ENCODE results near the gene MTA1. TPM values are rescaled to one million over a fixed set of nuclear protein-coding genes. Genes with fewer than 3 reads are reported as not detected.

MTA1 gene
- total RNA-seq, 3 donors from 2014 or later = 154 to 166 (median 154) TPM

- H3K36me3 Mint-ChIP-seq (ENCODE audit: insufficient read depth) = no peaks in the 10 kb centered on the region
- no peaks in the 10 kb centered on the region for H3K9me3 Mint-ChIP-seq
- ATAC-seq (no peak), DNase-seq (no peak)
- H3K27me3 Mint-ChIP-seq (ENCODE audit: low read depth) = no peaks in the 10 kb centered on the region
- peaks cover 6% of the 10 kb centered on the region for H3K4me1 Mint-ChIP-seq (ENCODE audit: low read depth)
- no peak overlapping the region for H3K4me3 Mint-ChIP-seq
These were observed 75.7 kb downstream of the MTA1 start for GRCh38 chr14:105495101-105495989.

- Mint-ChIP-seq H3K27me3 (ENCODE audit: low read depth) (no peaks in the 10 kb centered on the region), H3K4me3 (no peak overlapping the region), H3K4me1 (ENCODE audit: low read depth) (peaks cover 6% of the 10 kb centered on the region), H3K36me3 (ENCODE audit: insufficient read depth) (no peaks in the 10 kb centered on the region), H3K9me3 (no peaks in the 10 kb centered on the region)
- no peak for ATAC-seq
- no peak for DNase-seq
These were observed 76.6 kb downstream of the MTA1 start for GRCh38 chr14:105495990-105496830.

DNA sequence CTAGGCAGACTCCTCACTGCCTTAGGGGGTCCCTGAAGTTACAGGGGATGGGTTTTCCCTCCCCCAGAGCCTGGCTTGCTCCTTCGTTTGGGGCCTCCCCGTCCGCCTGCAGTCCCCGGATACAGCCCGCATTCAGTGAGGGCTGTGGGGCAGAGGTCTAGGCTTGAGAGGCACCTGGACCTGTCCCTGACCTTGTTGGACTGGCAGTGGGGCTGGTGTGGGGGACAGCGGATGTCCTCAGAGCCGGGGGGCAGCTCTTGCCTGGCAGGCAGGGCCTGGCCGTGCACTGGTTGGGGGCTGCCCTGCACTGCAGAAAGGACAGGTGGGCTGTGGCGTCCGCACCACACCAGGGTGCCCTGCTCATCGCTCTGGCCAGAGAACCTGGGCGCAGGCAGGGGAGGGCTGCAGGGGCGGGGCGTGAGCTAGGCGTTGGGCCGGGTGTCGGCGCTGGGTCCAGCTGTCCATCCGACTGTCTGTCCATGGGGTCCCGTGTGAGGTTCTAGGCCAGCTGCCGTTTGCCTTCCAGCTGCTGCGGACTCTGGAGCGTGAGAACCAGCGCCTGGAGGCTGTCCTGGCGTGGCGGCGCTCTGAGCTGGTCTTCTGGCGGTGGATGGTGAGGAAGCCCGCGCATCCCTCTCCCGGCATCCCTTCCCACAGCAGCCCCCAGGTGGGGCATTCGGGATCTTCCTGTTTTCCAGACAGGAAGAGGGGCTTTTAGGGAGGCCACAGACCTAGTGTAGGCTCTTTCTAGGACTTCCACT lies 77.4 kb downstream of the MTA1 start:
- no peaks in the 10 kb centered on the region for H3K27me3 Mint-ChIP-seq (ENCODE audit: low read depth)
- H3K36me3 Mint-ChIP-seq (ENCODE audit: insufficient read depth) = no peaks in the 10 kb centered on the region
- H3K4me3 Mint-ChIP-seq = no peak overlapping the region
- H3K9me3 Mint-ChIP-seq = no peaks in the 10 kb centered on the region
- H3K4me1 Mint-ChIP-seq (ENCODE audit: low read depth) = peaks cover 2% of the 10 kb centered on the region
- no peak for ATAC-seq
- DNase-seq = no peak

- ATAC-seq (no peak), DNase-seq (no peak)
- Mint-ChIP-seq H3K27me3 (ENCODE audit: low read depth) (no peaks in the 10 kb centered on the region), H3K36me3 (ENCODE audit: insufficient read depth) (no peaks in the 10 kb centered on the region), H3K4me1 (ENCODE audit: low read depth) (no peaks in the 10 kb centered on the region), H3K9me3 (no peaks in the 10 kb centered on the region), H3K4me3 (no peak overlapping the region)
These were observed 78.2 kb downstream of the MTA1 start for GRCh38 chr14:105497671-105498429.

GRCh38 chr14:105498430-105499255 lies 79.0 kb downstream of the MTA1 start:
- DNase-seq = no peak
- no peaks in the 10 kb centered on the region for H3K4me1 Mint-ChIP-seq (ENCODE audit: low read depth)
- H3K9me3 Mint-ChIP-seq = no peaks in the 10 kb centered on the region
- ATAC-seq = no peak
- H3K36me3 Mint-ChIP-seq (ENCODE audit: insufficient read depth) = no peaks in the 10 kb centered on the region
- no peaks in the 10 kb centered on the region for H3K27me3 Mint-ChIP-seq (ENCODE audit: low read depth)
- H3K4me3 Mint-ChIP-seq = no peak overlapping the region

GRCh38 chr14:105499256-105500035 lies 79.8 kb downstream of the MTA1 start:
- ATAC-seq (no peak), DNase-seq (no peak)
- Mint-ChIP-seq H3K9me3 (no peaks in the 10 kb centered on the region), H3K27me3 (ENCODE audit: low read depth) (no peaks in the 10 kb centered on the region), H3K36me3 (ENCODE audit: insufficient read depth) (no peaks in the 10 kb centered on the region), H3K4me3 (no peak overlapping the region), H3K4me1 (ENCODE audit: low read depth) (no peaks in the 10 kb centered on the region)

DNA sequence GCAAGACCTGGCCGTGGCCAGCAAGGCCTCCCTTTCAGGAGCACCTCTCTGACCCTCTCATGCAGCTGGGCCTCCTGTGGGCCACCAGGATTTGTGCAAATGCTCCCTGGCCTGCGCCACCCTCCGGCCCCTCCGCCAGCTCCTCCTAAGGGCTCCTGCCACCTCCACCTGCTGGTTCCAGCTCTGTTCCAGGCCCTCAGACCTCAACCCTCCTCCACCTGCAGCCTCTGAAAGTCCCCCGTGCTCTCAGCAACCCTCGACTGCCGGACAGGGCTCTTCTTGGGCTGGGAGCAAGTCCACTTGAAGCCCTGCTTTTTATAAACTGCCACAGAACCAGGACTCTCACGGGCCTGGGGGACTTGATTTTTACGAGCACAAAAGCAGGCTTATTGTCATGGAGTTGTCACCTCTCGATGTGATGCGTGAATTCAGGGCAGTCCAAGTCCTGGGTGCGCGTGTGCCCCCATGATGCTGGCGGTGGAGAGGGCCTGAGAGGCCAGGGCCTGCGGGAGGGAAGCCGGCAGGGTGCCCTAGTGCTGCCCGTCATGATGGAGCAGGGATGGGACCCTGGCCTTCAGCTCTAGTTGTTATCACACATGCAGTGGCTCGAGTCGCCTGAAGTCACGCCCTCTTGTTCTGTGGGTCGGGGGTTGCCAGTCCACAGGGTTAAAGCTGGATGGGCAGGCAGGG lies 80.6 kb downstream of the MTA1 start:
- no peaks in the 10 kb centered on the region for H3K9me3 Mint-ChIP-seq
- ATAC-seq (no peak), DNase-seq (no peak)
- no peaks in the 10 kb centered on the region for H3K4me1 Mint-ChIP-seq (ENCODE audit: low read depth)
- no peaks in the 10 kb centered on the region for H3K36me3 Mint-ChIP-seq (ENCODE audit: insufficient read depth)
- no peaks in the 10 kb centered on the region for H3K27me3 Mint-ChIP-seq (ENCODE audit: low read depth)
- H3K4me3 Mint-ChIP-seq = no peak overlapping the region

- ATAC-seq (no peak), DNase-seq (no peak)
- no peaks in the 10 kb centered on the region for H3K27me3 Mint-ChIP-seq (ENCODE audit: low read depth)
- no peaks in the 10 kb centered on the region for H3K4me1 Mint-ChIP-seq (ENCODE audit: low read depth)
- no peaks in the 10 kb centered on the region for H3K9me3 Mint-ChIP-seq
- H3K4me3 Mint-ChIP-seq = no peak overlapping the region
- H3K36me3 Mint-ChIP-seq (ENCODE audit: insufficient read depth) = no peaks in the 10 kb centered on the region
These were observed 81.1 kb downstream of the MTA1 start for GRCh38 chr14:105500726-105501101.

DNA sequence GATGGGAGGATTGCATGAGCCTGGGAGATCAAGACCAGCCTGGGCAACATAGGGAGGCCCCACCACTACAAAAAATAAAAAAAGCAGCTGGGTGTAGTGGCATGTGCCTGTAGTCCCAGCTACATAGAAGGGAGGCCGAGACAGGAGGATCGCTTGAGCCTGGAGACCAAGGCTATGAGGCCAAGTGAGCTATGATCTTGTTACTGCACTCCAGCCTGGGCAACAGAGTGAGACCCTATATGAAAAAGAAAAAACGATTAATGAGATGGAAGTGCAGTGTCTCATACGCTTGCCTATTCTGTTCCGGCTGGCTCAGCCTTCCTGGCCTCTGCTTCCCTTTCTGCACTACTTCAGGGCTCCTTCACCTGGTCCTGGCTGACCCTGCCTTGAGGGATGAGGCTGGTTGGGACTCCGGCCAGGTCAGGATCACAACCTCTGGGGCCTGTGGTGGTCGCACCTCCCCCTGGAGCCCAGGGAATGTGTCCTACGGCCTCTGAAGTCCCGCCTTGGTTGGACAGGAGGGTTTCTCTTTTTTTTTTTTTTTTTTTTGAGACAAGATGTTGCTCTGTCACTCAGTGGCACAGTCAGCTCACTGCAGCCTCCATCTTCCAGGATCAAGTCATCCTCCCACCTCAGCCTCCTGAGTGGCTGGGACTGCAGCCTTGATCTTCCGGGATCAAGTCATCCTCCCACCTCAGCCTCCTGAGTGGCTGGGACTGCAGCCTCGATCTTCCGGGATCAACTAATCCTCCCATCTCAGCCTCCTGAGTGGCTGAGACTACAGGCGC lies 82.1 kb downstream of the MTA1 start:
- H3K36me3 Mint-ChIP-seq (ENCODE audit: insufficient read depth) = no peaks in the 10 kb centered on the region

DNA sequence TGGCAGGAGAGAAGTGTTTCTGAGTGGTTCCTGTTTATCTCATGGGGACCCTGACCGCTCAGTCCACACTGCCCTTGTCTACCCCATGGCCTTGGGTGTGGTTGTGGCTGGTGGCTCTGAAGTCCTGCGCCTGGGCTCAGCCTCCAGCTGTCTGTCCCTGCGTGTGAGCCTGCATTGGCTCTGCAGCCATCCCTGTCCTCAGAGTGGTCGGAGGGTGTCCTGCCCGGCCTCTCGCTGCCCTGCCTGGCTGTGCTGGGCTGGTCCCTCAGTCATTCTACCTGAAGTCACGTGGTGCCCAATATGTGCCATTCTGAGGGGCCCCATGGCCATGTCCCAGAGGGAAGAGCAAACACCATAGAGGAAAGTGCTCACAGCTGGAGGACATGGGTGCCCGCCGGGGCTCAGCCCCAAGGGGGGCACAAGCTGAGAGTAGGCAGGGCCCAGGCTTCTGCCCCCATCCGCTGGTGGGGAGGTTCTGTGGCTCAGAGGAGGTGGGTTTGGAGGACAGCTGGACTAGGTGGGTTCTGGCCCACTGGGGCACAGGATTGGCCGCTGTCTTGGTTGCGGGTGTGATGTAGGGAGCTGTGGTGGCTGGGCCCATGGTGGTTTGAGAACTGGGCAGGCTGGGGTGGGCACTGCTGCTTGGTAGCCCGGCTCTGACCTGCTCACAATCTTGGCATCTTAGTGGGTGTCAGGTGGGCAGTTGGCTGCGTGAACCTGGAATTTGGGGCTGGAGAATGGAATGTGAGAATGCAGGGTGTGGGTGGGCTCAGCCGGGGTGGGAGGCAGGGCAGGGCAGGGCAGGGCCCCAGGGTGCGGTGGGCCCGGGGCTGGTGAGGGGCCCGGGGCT lies 83.0 kb downstream of the MTA1 start:
- H3K4me1 Mint-ChIP-seq (ENCODE audit: low read depth) = no peaks in the 10 kb centered on the region
- no peaks in the 10 kb centered on the region for H3K9me3 Mint-ChIP-seq
- H3K27me3 Mint-ChIP-seq (ENCODE audit: low read depth) = peaks cover 2% of the 10 kb centered on the region
- no peaks in the 10 kb centered on the region for H3K36me3 Mint-ChIP-seq (ENCODE audit: insufficient read depth)
- ATAC-seq (no peak), DNase-seq (no peak)
- H3K4me3 Mint-ChIP-seq = no peak overlapping the region

More for the DNA sequence above, 82.1 kb downstream of the MTA1 start:
- Mint-ChIP-seq H3K9me3 (no peaks in the 10 kb centered on the region), H3K4me3 (no peak overlapping the region), H3K27me3 (ENCODE audit: low read depth) (no peaks in the 10 kb centered on the region), H3K4me1 (ENCODE audit: low read depth) (no peaks in the 10 kb centered on the region)
- no peak for DNase-seq
- no peak for ATAC-seq

DNA sequence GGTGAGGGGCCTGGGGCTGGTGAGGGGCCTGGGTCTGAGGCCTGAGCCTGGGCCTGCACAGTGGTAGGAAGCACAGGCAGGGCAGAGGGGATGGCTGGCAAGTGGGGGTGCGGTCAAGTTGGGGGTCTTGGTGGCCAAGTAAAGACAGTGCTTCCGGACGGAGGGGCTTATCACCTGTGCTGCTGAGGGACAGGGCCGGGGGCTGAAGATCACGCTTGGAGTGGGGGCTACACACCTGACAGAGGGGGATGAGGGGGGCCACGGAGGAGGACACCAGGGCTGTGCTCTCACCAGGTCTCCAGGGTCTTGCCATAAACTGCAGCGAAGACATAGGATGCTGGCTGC lies 83.6 kb downstream of the MTA1 start:
- no peak for ATAC-seq
- Mint-ChIP-seq H3K4me1 (ENCODE audit: low read depth) (no peaks in the 10 kb centered on the region), H3K9me3 (no peaks in the 10 kb centered on the region), H3K4me3 (no peak overlapping the region), H3K36me3 (ENCODE audit: insufficient read depth) (no peaks in the 10 kb centered on the region), H3K27me3 (ENCODE audit: low read depth) (peaks cover 8% of the 10 kb centered on the region)
- DNase-seq = no peak
